HG02884 (cell line): ENCODE results near the gene RPL31.

ENCODE experiments used
- ATAC-seq: cut with Tn5 transposase; IDR thresholded peaks from one replicate; pipeline ENCODE4 v1.9.1; 2021; ENCODE audit warnings: mild to moderate bottlenecking, moderate library complexity; ENCODE audit not compliant: unreplicated experiment

Gene RPL31

DNA sequence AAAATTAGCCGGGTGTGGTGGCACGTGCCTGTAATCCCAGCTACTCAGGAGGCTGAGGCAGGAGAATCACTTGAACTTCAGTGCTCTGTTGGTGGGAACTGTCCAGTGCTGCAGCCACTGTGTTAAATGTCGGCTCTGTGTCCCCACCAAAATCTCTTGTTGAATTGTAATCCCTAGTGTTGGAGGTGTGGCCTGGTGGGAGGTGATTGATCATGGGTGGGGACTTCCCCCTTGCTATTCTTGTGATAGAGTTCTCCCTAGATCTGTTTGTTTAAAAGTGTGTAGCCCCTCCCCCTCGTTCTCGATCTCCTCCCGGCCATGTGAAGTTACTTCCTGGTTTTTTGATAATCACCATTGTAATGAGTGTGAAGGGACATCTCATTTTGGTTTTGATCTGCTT is 9.8 kb upstream of the RPL31 start:
- ATAC-seq: no peak

DNA sequence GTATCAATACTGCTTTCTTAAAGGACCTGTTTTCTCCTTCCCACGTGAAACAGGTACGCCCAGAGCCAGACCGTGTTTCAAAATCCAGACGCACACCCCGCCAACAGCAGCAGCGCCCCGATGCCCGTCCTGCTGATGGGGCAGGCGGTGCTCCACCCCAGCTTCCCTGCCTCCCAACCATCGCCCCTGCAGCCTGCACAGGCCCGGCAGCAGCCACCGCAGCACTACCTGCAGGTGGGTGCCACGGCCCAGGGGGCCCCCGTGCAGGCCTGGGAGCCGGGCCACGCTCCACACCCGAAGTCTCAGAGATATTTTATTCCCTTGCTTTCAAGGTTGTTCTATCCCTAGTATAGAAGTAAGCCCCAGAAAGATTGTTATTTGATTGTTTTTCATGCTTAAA is 8.8 kb upstream of the RPL31 start:
- ATAC-seq: no peak

DNA sequence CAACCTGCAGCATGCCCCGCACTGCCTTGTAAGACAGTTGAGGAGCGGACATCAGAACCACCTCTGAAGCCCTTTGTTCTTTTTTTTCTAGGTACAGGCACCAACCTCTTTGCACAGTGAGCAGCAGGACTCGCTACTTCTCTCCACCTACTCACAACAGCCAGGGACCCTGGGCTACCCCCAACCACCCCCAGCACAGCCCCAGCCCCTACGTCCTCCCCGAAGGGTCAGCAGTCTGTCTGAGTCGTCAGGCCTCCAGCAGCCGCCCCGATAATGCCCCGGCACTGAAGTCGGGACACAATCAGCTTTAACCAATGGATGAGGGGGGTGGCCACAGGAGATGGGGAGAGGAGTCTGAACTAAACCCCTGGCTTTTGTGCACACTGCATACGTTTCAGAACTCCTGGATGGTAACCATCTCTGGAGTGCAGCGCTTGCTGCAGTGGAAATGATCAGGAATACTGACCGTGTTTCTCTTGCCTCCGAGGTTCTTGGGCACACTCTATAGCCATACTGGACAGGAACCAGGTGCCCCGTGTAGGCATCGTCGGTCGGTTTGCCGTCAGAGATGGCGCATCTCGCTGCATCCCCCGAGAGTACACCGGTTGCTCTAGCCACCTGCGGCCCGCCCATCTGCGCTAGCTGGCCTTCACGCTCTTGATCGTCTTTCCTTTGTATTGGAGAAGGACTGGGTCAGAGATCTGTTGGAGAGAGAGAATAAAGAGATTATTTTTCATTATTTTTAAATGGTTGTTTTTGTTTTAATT is 6.6 kb upstream of the RPL31 start:
- ATAC-seq: no peak

DNA sequence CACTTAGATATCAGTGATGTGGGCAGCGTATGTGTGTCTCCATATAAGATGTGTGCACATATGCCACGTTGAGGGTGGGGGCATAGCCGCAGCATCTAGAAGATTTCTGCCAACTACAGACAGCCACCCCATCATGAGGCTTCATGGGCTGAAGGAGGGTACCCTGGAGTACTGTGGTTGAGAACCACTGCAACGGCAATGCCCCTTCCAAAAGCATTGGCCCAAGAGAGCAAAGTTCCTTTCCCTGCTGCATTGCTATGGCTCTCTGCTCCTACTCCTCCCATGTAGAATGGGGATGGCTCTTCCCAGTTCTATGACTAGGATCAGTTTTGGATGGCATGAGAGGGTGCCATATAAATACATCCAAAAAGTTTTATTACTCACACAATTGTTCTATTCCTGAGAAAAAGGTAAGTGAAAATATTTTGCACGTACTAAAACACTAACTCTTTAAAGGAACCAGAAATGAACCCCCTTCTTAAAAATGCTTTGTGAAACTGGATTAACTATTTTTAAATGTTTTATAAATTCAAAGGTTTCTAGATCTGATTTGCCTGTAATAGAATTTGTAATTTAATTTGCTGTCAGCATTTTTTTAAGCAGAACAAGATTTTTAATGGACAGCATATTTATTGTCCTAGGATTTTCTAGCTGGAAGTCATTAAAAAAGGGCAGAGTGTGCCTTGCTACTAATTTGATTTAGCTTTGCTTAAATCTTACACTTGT is 4.4 kb upstream of the RPL31 start:
- ATAC-seq: no peak

DNA sequence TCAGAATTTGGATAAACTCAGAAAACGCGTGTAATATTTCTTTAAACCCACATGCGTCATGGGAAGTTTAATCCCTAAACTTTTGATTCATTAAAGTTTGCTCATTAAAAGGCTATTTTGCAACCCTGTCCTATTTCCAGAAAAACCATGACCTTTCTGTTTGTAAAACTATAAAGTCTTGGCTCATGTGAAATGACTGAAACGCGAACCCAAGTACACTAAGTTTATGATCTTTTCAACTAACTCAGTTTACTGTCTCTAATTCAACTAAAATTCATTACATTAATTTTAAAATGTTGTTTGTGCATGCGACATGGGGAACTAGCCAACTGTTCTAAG is 3.9 kb upstream of the RPL31 start:
- no peak for ATAC-seq

DNA sequence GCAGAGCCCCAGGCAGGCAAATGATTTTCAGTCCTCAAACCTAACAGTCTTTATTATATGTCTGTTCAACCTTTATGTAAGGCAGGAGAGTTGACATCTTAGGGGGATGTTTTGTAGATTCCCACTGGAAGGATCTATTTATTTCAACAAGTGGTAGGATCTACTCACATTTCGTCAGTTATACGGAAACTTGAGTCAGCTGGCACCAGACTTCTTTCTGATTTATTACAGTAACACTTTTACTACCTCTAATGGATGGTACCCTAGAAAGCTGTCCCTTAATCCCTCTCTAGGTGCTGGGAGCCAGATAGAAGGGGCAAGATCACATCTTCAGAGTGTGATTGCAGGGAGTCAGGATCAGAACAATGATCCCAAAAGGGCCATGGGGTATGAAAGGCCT is 2.1 kb upstream of the RPL31 start:
- no peak for ATAC-seq

DNA sequence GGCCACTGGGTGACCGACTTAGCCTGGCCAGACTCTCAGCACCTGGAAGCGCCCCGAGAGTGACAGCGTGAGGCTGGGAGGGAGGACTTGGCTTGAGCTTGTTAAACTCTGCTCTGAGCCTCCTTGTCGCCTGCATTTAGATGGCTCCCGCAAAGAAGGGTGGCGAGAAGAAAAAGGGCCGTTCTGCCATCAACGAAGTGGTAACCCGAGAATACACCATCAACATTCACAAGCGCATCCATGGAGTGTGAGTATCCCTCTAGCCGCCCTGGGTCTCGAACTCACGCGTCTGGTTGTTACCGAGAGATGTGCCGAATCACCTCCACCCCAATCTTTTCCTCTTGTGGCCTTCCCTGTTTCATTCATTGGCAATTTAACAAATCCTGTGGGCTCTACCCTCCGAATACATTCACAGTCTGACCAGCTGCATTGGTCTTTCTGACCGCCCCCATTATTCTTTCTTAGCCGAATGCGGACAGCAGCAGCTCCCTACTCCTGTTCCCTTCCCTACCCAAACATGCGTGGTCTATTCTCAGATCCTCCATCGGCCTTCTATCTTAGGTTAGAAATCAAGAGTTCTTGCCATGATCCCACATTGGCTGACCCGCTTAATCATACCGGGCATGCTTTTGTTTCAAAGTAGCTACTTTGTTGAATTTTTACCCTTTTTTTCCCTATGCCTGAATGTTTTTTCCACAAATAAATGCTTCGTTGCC is 631 bp downstream of the RPL31 start:
- ATAC-seq: no peak

DNA sequence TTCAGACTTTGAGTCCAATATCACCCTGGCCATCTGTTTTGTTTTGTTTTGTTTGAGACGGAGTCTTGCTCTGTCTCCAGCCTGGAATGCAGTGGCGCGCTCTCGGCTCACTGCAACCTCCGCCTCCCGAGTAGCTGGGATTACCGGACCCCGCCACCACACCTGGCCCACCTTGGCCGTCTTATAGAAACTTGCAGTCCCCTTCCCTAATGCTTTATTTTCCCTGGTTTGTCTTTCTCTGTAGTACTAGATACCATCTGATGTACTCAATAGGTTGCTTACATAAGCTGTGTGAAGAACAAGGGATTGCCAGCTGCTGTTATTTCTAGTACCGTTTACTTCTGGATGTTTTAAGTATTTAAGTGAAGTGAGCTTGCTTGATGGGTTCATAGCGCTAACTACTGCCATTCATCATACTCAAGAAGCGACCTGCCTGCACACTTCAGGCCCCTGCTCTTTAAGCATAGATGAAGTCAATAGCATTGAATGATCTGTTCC is 1.2 kb downstream of the RPL31 start:
- ATAC-seq: no peak

DNA sequence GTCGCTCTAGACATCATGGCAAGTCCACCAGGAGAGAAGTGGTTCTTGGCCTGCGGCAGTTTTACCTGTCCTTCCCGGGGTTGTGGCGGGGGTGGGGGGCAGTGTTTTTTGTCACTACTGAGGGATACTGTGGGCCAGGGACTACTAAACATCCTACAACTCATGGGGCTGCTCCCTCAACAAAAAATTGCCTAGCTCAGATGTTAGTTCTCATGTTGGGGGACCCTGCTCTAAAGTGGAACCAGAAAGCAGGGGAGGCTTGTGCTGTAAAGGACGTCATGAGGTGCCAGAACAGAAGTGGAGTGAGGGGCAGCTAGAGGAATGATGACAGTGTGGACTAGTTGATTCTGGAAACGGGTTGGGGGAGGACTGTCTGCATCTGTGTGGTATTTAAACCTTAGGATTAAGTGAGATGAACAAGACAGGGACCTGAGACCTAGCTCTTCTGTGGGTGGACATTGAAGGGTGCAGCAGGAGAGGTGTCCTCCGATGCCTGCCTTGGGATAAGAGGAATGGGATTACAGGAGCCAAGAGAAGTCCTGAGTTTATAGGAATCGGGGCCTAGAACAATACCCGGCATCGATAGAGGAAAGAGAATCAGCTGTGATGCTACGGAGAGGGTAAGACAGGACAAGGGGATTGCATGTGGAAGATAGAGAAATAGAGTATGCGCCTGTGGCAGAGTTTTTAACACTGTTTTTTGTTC is 2.7 kb downstream of the RPL31 start:
- no peak for ATAC-seq

DNA sequence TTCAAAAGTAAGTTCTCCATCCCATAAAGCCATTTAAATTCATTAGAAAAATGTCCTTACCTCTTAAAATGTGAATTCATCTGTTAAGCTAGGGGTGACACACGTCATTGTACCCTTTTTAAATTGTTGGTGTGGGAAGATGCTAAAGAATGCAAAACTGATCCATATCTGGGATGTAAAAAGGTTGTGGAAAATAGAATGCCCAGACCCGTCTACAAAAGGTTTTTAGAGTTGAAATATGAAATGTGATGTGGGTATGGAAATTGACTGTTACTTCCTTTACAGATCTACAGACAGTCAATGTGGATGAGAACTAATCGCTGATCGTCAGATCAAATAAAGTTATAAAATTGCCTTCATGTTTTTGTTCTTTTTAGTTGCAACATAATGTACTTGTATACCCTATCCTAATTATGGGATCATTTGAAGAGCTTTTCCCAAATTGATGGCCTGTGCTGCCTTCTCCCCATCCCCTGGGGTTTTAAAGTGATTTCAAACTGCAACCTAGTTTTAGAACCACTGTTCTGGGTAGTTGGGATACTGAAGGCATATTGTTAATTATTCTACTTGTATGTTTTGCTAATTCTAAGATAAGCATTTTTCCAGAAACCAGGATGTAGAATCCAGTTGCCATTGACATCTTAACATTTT is 4.1 kb downstream of the RPL31 start:
- ATAC-seq: no peak

DNA sequence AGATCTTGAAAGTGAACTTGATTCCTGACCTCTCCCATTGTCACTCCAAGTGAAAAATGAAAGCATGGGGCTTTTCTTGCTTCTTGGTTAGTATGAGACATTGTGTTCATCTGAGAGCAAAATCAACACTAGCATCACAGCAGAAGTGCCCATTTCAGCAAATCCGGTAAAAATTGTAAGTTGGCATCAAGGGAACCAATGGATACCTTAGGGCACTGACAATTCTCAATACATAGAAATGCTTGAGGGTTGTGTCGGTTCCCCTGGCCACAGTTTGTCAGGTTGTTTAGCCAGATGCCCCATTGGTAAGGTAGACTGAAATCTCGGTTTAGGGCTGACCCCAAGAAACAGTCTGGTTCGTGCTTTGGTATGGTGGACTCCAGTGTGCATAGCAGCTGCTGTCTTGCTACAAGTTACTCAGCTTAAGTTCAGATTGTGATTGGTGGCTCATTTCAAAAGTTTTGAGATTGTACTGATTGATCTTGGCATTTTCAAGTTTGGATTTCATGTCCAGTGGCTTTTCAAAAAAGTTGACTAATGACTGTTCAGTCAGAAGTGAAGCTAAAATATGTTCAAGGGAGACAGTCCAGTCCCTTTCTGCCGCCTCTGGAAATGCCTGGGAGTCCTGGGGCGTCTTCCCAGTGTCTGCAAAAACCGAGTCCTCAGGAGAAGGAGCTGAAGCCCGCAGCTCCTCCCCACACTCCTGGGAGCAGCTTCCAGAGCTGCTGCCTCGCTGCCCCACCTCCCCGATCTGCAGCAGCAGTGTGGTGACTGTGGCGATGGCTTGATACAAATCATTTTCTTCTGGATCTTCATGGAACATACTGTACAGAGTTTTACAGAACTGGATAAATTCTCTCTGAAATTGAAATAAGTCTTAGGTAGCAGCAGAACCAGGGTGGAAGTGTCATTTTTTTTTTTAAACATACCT is 5.6 kb downstream of the RPL31 start:
- no peak for ATAC-seq

DNA sequence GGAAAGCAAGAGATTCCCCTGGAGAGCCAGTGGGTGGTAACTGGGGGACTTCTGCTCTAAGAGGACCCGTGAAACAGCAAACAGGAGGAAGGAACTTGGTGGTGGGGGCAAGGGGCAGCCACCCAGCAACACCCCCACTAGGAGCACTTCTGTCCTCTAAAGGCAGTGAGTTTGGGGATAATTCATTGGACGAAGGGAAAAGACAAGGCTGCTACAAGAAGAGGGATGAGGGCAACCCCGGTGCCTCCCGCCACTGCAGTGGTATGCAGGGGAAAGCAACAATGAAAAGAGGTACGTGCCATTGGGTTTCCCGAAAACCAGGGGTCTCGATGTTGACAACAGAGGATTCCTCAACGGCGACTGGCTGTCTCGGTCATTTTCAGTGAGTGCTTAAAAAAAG is 9.1 kb downstream of the RPL31 start:
- ATAC-seq: no peak

DNA sequence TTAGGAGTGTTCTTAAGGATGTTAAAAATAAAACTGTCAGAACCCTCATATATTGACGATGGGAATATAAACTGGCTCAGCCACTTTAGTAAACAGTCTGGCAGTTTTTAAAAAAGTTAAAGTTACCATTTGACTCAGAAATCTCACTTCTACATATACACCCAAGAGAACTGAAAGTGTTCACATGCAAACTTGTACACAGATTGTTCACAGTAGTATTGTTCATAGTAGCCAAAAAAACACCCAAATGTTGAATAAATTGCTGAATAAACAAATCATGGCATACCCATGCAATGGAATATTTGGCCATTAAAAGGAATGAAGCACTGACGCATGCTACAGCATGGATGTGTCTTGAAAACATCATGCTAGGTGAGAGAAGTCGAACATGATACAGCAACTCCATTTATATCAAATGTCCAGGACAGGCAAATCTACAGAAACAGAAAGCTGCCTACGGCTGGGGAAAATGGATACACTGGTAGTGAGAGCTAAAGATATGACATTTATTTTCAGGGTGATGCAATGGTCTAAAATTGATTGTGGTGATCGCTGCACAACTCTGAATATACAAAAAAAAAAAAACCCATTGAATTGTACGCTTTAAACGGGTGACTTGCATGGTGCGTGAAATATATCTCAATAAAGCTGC is 10.1 kb downstream of the RPL31 start:
- peak; percentile 96 for ATAC-seq

DNA sequence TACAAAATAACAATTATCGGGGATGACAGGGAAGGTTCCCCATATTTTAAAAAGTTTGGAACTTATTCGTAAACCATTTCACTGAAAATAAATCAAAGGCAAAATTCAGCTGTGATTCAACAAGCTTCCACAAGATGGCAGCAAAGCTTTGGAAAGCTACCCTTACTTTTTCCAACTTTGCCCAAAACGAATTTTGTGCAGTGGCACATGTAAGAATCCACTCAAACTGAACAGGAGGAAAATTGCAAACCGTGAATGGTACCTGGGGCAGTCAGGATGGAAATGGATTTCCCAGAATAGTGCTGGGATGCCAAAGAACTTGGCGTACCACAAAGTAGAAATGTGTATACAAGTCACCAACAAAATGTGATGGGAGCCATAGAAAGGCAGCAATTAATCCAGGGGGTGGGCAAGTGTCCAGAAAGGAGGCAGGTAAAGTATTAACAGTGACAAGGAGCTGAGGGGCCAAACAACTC is 10.7 kb downstream of the RPL31 start:
- ATAC-seq: no peak

DNA sequence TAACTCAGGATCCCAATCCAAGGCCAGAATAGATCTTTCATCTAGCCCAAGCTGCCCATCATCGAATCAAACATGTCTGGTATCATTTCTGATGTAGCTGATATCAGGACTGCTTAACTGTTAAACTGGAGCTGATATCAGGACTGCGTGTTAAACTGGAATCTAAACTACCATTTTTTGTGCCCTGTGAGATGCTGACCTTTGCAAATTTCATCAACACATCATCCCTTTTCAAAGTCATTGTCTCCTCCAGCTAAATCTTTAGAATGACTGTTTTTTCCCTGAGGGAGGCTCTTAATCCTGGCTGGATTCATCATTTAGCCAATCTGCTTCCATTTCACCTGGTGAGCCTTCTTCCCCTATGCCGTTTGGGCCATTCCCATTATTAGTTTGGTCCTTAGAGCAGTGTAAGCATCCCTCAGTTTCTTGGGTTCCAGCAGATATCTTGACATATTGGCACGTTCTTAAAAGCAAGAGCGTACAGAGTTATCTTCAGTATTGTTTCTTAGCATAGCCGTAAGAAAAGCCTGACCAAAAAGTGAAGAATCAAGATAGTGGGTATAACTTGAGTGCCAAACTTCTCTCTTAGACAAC is 12.3 kb downstream of the RPL31 start:
- ATAC-seq: no peak

DNA sequence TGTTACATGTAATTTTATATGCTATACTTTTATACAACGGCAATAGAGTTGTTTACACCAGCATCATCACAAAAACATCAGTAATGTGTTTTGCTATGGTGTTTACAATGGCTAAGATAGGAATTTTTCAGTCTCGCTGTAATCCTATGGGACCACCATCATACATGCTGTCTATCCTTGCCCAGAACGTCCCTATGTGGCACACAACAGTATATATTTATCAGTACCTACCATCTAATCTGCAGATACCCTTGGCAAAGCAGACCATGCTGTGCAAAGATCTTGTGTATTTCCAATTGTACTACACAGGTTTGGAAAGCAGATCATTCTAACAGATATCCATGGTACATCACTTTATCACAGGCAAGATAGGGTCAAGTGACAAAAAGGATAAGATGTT is 15.3 kb downstream of the RPL31 start:
- no peak for ATAC-seq

DNA sequence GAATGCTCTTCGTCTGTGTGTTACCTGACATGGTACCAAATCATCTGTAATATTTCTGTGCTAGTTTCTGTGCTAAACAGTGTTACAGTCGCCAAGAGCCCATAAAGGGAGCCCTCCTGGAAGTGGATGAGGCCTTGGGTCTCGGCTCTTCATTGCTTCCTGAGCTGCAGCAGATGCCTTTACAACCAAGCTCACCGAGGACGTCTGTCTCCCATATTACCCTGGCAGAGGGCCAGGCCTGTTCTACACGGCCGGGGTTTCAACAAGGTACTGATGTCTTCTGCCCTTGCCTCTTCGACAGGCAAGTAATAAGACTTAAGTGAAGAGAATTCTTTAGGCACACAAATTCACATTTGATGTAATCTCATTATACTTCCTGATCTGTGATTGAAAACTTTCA is 16.8 kb downstream of the RPL31 start:
- ATAC-seq: no peak

DNA sequence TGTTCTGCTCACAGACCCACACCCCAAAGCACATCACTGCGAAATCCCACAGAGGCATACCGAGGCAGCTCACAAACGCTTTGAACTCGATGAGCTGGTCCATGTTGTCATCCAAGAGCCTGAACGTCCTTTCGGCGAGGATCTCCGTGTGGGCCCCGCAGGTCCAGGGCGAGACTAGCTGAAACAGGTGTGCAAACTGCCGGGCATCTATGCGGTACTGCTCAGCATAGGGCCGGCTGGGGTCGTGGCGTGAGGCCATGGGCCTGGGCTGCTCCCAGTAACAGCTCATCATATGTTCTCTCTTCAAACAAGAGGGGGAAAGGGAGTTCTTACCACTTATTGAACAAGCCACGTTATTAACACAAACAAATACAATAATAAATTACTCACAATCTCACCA is 20.1 kb downstream of the RPL31 start:
- ATAC-seq: no peak
